NCI-H2081 (cell line): ENCODE results near the gene IVD.
A peak's percentile ranks its signal among the peaks of the same experiment; 100 is the strongest.

Source experiments
- DNase-seq, 2 experiments: peaks; one replicate each; lab custom pipeline; 2025; lab: John Stamatoyannopoulos, UW

The IVD gene

GRCh38 chr15:40414816-40415215, 9.2 kb downstream of the IVD start:
- no peak for DNase-seq

GRCh38 chr15:40415226-40415625, 9.6 kb downstream of the IVD start:
- no peak for DNase-seq

GRCh38 chr15:40416056-40416455, 10.5 kb downstream of the IVD start:
- DNase-seq: no peak

- DNase-seq: no peak
Measured at GRCh38 chr15:40418126-40418525, 12.5 kb downstream of the IVD start.

GRCh38 chr15:40420071-40420713, 14.6 kb downstream of the IVD start:
- no peak for DNase-seq

DNA sequence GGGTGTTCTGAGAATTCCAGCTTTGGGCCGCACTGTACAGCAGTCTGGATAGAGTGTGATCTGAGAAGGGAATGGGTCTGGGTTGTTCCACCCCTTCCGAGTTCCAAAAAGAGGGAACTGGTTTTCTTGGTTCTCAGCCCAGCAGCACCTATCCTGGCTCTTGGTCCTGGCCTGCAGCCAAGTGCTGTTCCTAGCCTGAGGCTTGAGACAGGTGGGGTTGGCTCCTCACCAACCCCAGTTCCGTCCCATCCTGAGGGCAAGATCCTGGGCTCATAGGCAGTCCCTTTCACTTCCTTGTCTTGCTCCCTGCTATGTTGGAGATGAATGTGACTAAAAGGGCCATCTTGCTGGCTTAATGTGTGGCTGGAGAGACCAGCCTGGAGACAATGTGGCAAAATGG, 15.2 kb downstream of the IVD start:
- peak; percentile 39 to 72 for DNase-seq

DNA sequence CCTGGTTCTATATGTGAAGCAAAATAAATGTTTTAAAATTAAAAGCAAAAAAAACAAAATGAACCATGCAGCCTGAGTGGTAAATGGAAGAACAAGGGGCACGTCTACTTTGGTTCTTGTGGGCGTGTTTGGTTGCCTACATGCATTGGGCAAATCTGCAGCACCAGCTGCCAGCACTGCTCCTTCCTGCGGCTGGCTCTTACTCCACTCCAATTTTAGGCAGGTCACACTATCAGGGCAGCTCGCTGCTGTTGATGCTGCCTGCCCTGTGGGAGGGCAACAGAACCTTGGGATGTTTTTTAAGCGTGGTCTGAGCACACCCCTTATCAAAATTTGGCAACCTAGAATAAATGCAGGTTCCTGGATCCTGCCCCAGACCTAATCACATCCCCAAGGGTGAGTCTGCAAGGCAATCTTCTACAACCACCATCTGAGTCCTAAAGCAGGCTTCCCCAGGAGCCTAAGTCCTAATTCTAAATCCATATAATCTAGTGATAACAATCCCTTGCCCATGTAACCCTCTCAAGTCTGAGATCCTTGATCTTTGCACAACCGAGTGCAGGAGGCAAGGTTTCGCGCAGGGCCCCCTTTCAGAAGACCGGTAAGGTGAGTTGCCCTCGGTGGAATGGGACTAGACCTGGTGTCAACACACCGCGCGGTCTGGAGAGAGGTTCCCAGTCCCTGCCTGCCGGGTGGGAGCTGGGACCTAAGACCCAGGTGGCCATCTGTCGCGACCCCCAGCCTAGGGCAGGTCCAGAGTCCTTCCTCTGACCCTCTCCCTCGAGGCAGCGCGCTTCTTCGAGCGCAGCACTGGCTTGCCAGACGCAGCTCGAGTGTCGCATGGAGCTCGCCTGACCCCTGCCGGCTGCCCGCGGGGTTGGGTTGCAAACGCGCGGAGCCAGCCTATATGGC, 15.9 kb downstream of the IVD start:
- peak; percentile 46 to 64 for DNase-seq

DNA sequence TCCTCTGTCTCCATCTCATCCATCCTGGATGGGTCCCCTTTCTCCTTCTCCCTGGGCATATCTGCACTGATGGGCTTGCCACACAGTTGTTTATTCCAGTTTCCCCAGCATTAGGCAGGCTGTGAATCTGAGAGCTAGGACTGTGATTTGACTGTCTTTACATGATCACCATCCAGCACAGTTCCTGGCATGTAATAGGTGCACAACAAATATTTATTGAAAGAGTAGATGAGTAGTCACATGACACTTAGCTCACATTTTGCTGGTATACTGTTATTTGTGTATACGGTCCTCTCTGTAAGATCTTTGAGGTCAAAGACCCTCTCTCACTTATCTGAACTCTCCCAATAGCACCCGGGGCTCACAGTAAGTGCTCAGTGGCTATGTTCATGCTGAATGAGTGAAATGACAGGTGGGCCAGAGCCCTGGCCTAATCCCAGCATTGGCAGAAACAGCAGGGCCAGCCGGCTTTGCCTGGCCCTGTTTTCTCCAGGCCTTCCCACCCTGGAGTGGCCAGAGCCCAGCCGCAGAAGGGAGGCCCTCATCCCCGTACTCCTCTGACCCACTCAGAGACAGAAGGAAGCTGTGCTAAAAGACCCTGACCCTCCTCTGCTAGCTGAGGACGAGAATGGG, 19.0 kb downstream of the IVD start:
- DNase-seq: no peak

DNA sequence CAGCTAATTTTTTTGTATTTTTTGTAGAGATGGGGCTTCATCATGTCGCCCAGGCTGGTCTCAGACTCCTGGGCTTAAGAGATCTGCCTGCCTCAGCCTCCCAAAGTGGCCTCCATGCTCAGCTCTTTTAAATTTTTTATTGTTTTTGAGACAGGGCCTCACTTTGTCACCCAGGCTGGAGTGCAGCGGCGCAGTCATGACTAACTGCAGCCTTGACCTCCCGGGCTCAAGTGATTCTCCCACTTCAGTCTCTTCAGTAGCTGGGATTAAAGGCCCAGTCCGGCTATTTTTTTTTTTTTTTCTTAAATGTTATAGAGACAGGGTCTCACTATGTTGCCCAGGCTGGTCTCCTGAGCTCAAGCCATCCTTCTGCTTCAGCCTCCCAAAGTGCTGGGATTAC, 20.1 kb downstream of the IVD start:
- DNase-seq: no peak

DNA sequence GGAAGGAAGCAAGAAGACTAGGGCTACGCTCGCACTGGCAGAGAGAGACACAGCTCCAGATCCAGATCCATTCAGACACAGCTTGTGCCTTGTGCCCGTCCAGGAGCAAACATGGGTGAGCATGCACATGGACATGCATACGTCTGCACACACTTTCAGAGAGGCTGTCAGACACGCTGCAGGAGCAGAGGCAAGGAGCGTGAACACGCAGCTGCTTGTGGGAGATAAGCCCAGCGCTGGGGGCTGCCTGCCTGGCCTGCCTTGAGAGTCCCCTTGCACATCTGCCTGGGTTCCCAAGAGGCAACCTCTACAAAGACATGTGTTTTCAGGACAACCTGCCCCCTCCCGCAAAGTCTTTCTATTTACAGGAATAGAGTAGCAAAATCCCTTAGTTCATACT, 21.6 kb downstream of the IVD start:
- DNase-seq: no peak

DNA sequence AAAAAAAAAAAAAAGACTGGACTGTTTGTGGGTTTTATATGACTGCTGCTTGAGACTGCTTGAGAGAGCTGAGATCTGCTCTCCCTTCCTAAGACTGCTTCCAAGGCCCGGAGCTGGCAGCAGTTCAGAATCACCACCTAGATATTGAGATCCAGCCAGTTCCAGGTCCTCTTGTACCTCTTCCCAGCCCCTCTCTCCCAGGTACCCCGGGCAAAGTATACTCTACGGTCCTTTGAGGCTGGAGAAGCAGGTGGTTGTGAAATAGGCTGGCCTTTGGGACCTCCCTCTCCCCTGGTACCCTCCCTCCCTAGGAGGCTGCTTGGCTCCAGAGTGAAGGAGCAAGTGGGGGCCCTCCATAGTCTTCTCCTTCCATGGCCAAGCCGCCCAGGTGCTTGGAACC, 22.6 kb downstream of the IVD start:
- no peak for DNase-seq

DNA sequence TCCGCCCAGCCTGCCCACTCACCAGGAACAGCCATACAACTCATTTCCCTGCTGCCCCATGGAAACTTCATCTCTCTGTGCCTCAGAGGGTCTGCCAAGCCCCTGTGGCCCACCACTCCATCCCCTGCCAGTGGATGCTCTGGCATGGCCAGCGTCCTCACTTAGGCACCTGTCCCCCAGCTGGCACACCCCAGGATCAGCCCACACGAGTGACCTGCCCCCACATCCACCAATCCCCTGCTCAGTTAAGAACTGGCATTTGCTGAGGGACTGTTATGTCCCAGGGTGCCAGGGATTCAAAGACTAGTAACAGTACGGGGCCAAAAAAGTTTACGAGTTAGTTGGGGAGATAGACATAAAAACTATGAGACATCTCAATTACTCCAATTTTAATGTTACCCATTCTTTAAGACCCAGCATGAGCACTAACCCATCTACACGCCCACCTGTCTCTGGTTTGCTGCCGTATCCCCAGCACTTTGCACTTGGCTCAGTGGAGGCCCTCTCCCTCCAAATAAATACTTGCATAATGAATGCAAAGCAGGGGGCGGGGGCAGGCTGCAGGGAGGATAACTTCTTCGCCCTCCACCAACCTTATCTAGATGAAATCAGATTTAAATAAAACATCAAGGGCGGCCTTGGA, 23.6 kb downstream of the IVD start:
- no peak for DNase-seq

DNA sequence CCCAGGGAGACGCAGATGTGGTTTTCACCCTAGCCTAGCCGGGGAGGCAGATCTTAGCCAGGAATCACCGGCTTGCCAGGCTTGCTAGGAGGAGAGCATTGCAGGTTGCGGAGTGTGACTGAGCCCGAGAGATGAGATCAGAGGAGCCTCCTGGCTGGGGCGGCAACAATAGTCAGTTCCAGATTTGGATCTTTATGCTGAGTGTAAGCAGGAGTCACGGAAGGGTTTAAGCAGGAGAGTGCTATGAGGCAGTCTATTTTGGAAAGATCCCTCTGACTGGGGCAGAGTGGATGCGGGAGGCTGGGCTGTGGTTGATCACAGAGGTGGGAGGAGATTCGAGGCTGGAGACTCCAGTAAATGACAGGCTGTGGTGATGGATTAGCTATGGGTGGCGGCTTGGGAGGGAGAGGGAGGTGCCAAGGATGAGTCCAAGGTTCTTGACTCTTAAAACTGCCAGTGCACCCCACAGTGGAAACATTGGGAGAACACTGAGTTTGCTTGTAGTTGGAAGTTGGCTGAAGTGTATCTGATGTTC, 24.7 kb downstream of the IVD start:
- no peak for DNase-seq

DNA sequence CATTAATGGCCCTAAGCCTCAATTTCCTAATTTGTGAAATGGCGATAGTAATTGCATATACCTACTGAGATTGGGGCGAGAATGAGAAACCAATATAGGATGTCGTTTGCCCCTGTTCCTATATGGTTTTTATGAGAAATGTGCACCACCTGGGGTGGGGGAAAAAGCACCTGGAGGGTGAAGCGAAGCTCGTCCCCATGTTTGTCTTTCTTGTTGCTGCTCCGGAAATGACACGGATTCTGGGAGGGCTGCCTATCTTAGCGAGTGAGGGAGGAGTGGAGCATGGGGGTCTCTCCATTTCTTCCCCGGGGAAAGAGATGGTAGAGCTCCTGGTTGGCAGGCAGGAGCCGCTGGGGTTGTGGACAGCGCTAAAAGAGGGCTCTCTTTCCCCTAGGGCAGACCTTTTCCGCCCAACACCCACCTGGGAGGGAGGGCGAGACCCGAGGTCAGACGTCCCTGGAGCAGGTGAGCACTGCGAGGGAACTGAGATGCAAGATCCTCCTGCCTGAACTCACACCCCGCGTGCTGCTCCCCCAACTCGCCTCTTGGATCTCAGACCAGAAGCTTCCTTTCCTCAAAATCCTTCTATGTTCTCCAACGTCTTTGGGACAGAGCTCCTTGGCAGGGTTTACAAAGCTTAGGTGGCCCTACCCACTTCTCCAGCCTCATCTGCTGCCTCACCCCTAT, 29.6 kb downstream of the IVD start:
- no peak for DNase-seq

GRCh38 chr15:40435710-40436089, 30.1 kb downstream of the IVD start:
- DNase-seq: no peak

DNA sequence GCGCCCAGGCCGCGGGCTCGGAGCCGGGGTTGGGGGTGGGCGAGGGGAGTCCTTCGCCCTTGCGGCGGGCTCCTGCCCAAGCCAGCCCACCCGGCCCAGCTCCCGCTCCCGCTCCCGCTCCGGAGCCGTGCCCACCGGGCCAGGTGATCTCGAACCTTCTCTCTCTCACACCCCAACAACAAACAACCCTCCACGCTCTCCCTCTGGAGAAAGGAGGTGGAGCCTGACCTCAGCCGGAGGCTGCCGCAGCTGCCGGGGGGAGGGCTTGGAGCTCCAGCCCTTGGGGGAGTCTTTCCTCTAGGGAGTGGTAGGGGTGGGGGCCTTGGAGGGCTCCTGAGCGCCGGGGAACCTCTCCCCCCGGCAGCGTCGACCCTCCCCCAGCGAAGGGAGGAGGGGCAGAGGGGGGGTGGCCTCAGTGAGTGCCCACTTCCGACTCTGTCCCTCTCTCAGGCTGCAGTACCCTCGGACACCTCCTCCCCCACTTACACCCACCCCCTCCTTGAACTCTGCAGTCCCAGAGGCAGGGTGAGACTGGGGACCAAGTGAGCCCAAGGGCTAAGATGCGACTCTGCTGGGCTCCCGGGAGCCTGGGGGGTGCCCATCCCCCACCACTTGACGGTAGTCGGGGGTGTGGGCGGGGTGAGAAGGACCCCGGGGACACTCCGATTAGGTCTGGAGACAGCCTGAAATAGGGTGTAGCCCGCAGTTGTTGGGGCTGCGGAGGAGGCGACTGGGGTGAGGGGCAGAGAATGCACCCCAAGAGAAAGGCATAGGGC, 30.7 kb downstream of the IVD start:
- peak in 1 of 2 experiments; percentile 8 for DNase-seq

DNA sequence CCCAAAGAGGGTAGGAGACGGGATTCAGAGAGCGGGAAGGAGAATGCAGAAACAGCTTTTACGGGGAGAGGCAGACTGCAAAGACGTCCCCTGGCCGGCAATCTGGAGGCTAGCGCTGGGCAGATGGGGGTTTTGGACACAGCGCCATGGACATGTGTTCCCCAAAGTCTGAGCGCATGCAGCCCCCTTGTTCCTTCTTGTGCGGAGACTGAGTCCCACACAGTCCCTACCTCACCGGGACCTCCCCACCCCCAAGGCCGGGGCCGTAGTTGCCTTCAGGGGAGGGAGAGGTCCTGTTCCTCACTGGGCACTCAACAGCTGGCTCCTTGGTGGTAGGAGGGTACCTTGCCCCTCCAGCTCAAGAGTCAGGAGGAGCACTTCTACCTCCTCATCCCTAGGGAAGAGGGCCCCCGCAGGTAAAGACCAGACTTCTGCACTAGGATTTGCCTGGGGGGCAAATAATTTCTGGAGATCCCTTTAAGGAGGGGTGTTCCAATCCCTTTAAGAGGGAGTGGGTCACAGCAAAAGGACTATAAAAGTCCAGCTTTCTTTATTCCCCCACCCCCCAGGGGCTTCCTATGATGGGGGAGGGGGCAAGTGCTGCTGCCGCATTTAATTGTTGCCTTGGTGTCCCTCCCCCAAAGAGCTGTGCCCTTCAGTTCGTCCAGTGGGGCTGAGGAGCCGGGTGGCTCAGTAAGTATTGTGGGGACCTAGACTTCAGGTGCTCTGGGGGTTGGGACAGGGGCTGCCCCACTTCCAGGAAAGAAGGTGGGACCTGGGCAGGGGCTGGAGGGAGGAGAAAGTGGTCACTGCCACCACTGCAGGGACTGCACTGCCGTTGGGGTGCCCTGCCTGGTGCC, 31.5 kb downstream of the IVD start:
- no peak for DNase-seq

GRCh38 chr15:40437752-40438687, 32.4 kb downstream of the IVD start:
- no peak for DNase-seq

DNA sequence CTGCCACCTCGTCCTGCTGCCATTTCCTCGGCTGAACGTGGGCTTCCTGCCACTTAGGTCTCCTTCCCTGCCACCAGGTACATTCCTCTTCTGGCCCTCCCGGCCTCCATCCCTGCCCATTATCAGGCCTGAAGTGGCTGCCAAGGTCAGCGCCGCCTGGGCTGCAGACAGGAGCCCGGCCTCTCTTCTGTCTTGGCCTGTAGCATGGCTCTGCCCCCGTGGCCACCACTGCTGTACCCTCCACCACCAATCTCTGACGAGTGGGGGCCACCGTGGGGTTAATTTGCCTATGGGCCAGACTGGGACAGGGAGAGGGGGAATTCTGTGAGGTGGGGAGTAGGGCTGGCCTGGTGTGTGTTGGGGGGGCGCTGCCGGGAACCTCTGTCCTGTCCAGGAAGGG, 33.1 kb downstream of the IVD start:
- DNase-seq: no peak
